Ishikawa (cell line): ENCODE data around the gene NRXN3.

Experiments used
- CEBPB ChIP-seq: IDR thresholded peaks from 2 replicates; pipeline ENCODE4 v1.6.1; 2012
- EGR1 ChIP-seq: IDR thresholded peaks from 2 replicates; pipeline ENCODE4 v1.6.1; 2012
- EP300 ChIP-seq: IDR thresholded peaks from 2 replicates; pipeline ENCODE4 v1.6.1; 2012; ENCODE audit warnings: borderline replicate concordance
- FOXM1 ChIP-seq: IDR thresholded peaks from 2 replicates; pipeline ENCODE4 v1.6.1; 2012; ENCODE audit warnings: low read depth, borderline replicate concordance
- NFIC ChIP-seq: IDR thresholded peaks from 2 replicates; pipeline ENCODE4 v1.6.1; 2012
- RAD21 ChIP-seq: IDR thresholded peaks from 2 replicates; pipeline ENCODE4 v1.6.1; 2012; ENCODE audit warnings: low read depth
- REST ChIP-seq: IDR thresholded peaks from 2 replicates; pipeline ENCODE4 v1.6.1; 2012; ENCODE audit warnings: low read depth, mild to moderate bottlenecking
- TAF1 ChIP-seq: IDR thresholded peaks from 2 replicates; pipeline ENCODE4 v1.6.1; 2012; ENCODE audit warnings: low read depth, mild to moderate bottlenecking
- TCF12 ChIP-seq: IDR thresholded peaks from 2 replicates; pipeline ENCODE4 v1.6.1; 2012; ENCODE audit warnings: low read depth
- USF1 ChIP-seq: IDR thresholded peaks from 2 replicates; pipeline ENCODE4 v1.6.1; 2012
- YY1 ChIP-seq: IDR thresholded peaks from 2 replicates; pipeline ENCODE4 v1.6.1; 2012; ENCODE audit warnings: low read depth
- ZBTB7A ChIP-seq: IDR thresholded peaks from 2 replicates; pipeline ENCODE4 v1.6.1; 2012; ENCODE audit warnings: low read depth

GRCh38 chr14:79878229-79878628 lies 1708.1 kb downstream of the NRXN3 start:
- TF ChIP-seq EP300 (no peak), EGR1 (no peak), TAF1 (no peak), NFIC (no peak), RAD21 (no peak), YY1 (no peak), REST (no peak), CEBPB (no peak), USF1 (no peak), TCF12 (no peak), ZBTB7A (no peak), FOXM1 (no peak)
